ENCODE measurements around the gene RIPOR2.

The RIPOR2 gene

GRCh38 chr6:24844903-24845302 is 90.9 kb downstream of the RIPOR2 start:
- Histone ChIP-seq H3K4me3 (ENCODE audit: low read length in 2 of 2) (no peak overlapping the region), H3K9ac (ENCODE audit: low read length in 2 of 2) (no peak overlapping the region), H3K27me3 (ENCODE audit: control insufficient read depth in 1 of 2, insufficient read depth in 2 of 2, low read length in 2 of 2) (no peaks in the 10 kb centered on the region), H3K9me3 (ENCODE audit: control insufficient read depth in 2 of 2, low read length in 2 of 2) (no peaks in the 10 kb centered on the region), H3K36me3 (ENCODE audit: control insufficient read depth in 2 of 2, insufficient read depth in 2 of 2, low read length in 2 of 2) (no peaks in the 10 kb centered on the region), H3K4me1 (ENCODE audit: control insufficient read depth, insufficient read depth, low read length) (no peaks in the 10 kb centered on the region), H3K27ac (ENCODE audit: low read length) (no peak overlapping the region)

DNA sequence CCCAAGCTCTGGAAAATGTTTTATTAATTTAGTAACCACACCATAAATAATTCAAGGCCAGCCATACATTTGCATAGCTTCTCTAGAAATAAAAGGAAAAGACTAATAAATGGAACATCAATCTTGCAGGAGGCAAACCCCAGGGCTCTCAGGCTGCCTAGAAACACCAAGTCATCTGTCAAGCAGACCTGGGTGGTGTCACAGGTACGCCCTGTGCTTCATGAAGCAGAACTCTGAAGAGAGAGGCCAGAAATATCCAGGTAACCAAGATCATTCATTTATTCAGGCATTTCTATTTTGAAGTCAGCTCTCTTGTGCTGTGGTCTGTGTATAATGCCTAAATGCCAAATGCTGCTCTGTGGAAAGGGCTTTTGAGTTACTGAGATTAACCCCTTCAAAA is 91.7 kb downstream of the RIPOR2 start:
- Histone ChIP-seq H3K36me3 (ENCODE audit: control insufficient read depth in 2 of 2, insufficient read depth in 2 of 2, low read length in 2 of 2) (no peaks in the 10 kb centered on the region), H3K27me3 (ENCODE audit: control insufficient read depth in 1 of 2, insufficient read depth in 2 of 2, low read length in 2 of 2) (no peaks in the 10 kb centered on the region), H3K27ac (ENCODE audit: low read length) (no peak overlapping the region), H3K4me3 (ENCODE audit: low read length in 2 of 2) (no peak overlapping the region), H3K9me3 (ENCODE audit: control insufficient read depth in 2 of 2, low read length in 2 of 2) (no peaks in the 10 kb centered on the region), H3K4me1 (ENCODE audit: control insufficient read depth, insufficient read depth, low read length) (no peaks in the 10 kb centered on the region), H3K9ac (ENCODE audit: low read length in 2 of 2) (no peak overlapping the region)

- Histone ChIP-seq H3K4me1 (ENCODE audit: control insufficient read depth, insufficient read depth, low read length) (no peaks in the 10 kb centered on the region), H3K9me3 (ENCODE audit: control insufficient read depth in 2 of 2, low read length in 2 of 2) (no peaks in the 10 kb centered on the region), H3K4me3 (ENCODE audit: low read length in 2 of 2) (no peak overlapping the region), H3K9ac (ENCODE audit: low read length in 2 of 2) (no peak overlapping the region), H3K27ac (ENCODE audit: low read length) (no peak overlapping the region), H3K36me3 (ENCODE audit: control insufficient read depth in 2 of 2, insufficient read depth in 2 of 2, low read length in 2 of 2) (no peaks in the 10 kb centered on the region), H3K27me3 (ENCODE audit: control insufficient read depth in 1 of 2, insufficient read depth in 2 of 2, low read length in 2 of 2) (no peaks in the 10 kb centered on the region)
These were observed 95.6 kb downstream of the RIPOR2 start for GRCh38 chr6:24840187-24840586.

GRCh38 chr6:24838994-24839393 is 96.8 kb downstream of the RIPOR2 start:
- no peak overlapping the region for H3K4me3 ChIP-seq (ENCODE audit: low read length in 2 of 2)
- H3K9ac ChIP-seq (ENCODE audit: low read length in 2 of 2): no peak overlapping the region
- no peaks in the 10 kb centered on the region for H3K36me3 ChIP-seq (ENCODE audit: control insufficient read depth in 2 of 2, insufficient read depth in 2 of 2, low read length in 2 of 2)
- H3K4me1 ChIP-seq (ENCODE audit: control insufficient read depth, insufficient read depth, low read length): no peaks in the 10 kb centered on the region
- no peaks in the 10 kb centered on the region for H3K9me3 ChIP-seq (ENCODE audit: control insufficient read depth in 2 of 2, low read length in 2 of 2)
- no peaks in the 10 kb centered on the region for H3K27me3 ChIP-seq (ENCODE audit: control insufficient read depth in 1 of 2, insufficient read depth in 2 of 2, low read length in 2 of 2)
- no peak overlapping the region for H3K27ac ChIP-seq (ENCODE audit: low read length)

DNA sequence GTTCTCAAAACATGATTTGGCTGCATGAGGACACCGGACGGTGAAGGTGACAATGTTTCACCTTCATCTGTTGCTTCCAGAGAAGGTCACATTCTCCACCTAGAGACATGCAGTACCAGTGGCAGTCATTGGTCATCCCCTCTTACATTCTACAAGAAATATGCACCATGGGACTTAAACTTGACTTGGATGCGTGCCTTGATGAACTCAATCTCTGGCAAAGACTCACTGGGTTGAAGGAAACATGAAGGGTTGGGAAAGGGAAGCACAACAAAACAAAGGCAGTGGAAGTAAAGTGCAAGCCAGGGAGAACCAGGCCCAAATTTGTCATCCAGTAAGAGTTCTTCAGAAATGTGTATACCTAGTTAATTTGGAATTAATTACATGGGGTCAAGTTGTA is 97.7 kb downstream of the RIPOR2 start:
- Histone ChIP-seq H3K27me3 (ENCODE audit: control insufficient read depth in 1 of 2, insufficient read depth in 2 of 2, low read length in 2 of 2) (no peaks in the 10 kb centered on the region), H3K9ac (ENCODE audit: low read length in 2 of 2) (no peak overlapping the region), H3K36me3 (ENCODE audit: control insufficient read depth in 2 of 2, insufficient read depth in 2 of 2, low read length in 2 of 2) (no peaks in the 10 kb centered on the region), H3K4me1 (ENCODE audit: control insufficient read depth, insufficient read depth, low read length) (no peaks in the 10 kb centered on the region), H3K4me3 (ENCODE audit: low read length in 2 of 2) (no peak overlapping the region), H3K9me3 (ENCODE audit: control insufficient read depth in 2 of 2, low read length in 2 of 2) (no peaks in the 10 kb centered on the region), H3K27ac (ENCODE audit: low read length) (no peak overlapping the region)

- H3K9me3 ChIP-seq (ENCODE audit: control insufficient read depth in 2 of 2, low read length in 2 of 2): no peaks in the 10 kb centered on the region
- H3K27ac ChIP-seq (ENCODE audit: low read length): no peak overlapping the region
- H3K4me3 ChIP-seq (ENCODE audit: low read length in 2 of 2): no peak overlapping the region
- no peaks in the 10 kb centered on the region for H3K4me1 ChIP-seq (ENCODE audit: control insufficient read depth, insufficient read depth, low read length)
- no peaks in the 10 kb centered on the region for H3K36me3 ChIP-seq (ENCODE audit: control insufficient read depth in 2 of 2, insufficient read depth in 2 of 2, low read length in 2 of 2)
- H3K9ac ChIP-seq (ENCODE audit: low read length in 2 of 2): no peak overlapping the region
- H3K27me3 ChIP-seq (ENCODE audit: control insufficient read depth in 1 of 2, insufficient read depth in 2 of 2, low read length in 2 of 2): no peaks in the 10 kb centered on the region
These were observed 99.7 kb downstream of the RIPOR2 start for GRCh38 chr6:24836109-24836508.

- H3K9ac ChIP-seq (ENCODE audit: low read length in 2 of 2): no peak overlapping the region
- no peaks in the 10 kb centered on the region for H3K36me3 ChIP-seq (ENCODE audit: control insufficient read depth in 2 of 2, insufficient read depth in 2 of 2, low read length in 2 of 2)
- no peaks in the 10 kb centered on the region for H3K4me1 ChIP-seq (ENCODE audit: control insufficient read depth, insufficient read depth, low read length)
- H3K9me3 ChIP-seq (ENCODE audit: control insufficient read depth in 2 of 2, low read length in 2 of 2): no peaks in the 10 kb centered on the region
- H3K27me3 ChIP-seq (ENCODE audit: control insufficient read depth in 1 of 2, insufficient read depth in 2 of 2, low read length in 2 of 2): no peaks in the 10 kb centered on the region
- H3K4me3 ChIP-seq (ENCODE audit: low read length in 2 of 2): no peak overlapping the region
- H3K27ac ChIP-seq (ENCODE audit: low read length): no peak overlapping the region
These were observed 101.9 kb downstream of the RIPOR2 start for GRCh38 chr6:24833711-24834386.

GRCh38 chr6:24832794-24833193 is 103.0 kb downstream of the RIPOR2 start:
- no peak overlapping the region for H3K4me3 ChIP-seq (ENCODE audit: low read length in 2 of 2)
- no peaks in the 10 kb centered on the region for H3K4me1 ChIP-seq (ENCODE audit: control insufficient read depth, insufficient read depth, low read length)
- no peaks in the 10 kb centered on the region for H3K27me3 ChIP-seq (ENCODE audit: control insufficient read depth in 1 of 2, insufficient read depth in 2 of 2, low read length in 2 of 2)
- H3K36me3 ChIP-seq (ENCODE audit: control insufficient read depth in 2 of 2, insufficient read depth in 2 of 2, low read length in 2 of 2): no peaks in the 10 kb centered on the region
- H3K27ac ChIP-seq (ENCODE audit: low read length): no peak overlapping the region
- H3K9me3 ChIP-seq (ENCODE audit: control insufficient read depth in 2 of 2, low read length in 2 of 2): no peaks in the 10 kb centered on the region
- H3K9ac ChIP-seq (ENCODE audit: low read length in 2 of 2): no peak overlapping the region

- no peaks in the 10 kb centered on the region for H3K9me3 ChIP-seq (ENCODE audit: control insufficient read depth in 2 of 2, low read length in 2 of 2)
- no peak overlapping the region for H3K9ac ChIP-seq (ENCODE audit: low read length in 2 of 2)
- H3K27me3 ChIP-seq (ENCODE audit: control insufficient read depth in 1 of 2, insufficient read depth in 2 of 2, low read length in 2 of 2): no peaks in the 10 kb centered on the region
- no peaks in the 10 kb centered on the region for H3K4me1 ChIP-seq (ENCODE audit: control insufficient read depth, insufficient read depth, low read length)
- H3K27ac ChIP-seq (ENCODE audit: low read length): no peak overlapping the region
- H3K4me3 ChIP-seq (ENCODE audit: low read length in 2 of 2): no peak overlapping the region
- no peaks in the 10 kb centered on the region for H3K36me3 ChIP-seq (ENCODE audit: control insufficient read depth in 2 of 2, insufficient read depth in 2 of 2, low read length in 2 of 2)
These were observed 103.7 kb downstream of the RIPOR2 start for GRCh38 chr6:24831771-24832716.

DNA sequence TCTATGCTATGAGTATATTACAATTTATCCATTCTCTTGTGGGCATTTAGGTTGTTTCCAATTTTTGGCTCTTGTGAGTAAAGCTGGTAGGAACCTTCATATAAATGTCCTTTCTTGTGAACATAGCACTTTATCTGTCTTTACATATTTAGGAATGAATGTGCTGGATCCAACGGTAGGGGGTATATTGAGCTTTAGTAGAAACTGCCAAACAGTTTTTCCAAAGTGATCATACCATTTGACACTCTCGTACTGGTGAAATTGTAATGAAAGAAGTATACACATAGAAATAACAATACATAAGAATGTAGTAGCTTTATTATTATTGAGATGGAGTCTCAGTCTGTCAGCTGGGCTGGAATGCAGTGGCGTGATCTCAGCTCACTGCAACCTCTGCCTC is 106.1 kb downstream of the RIPOR2 start:
- Histone ChIP-seq H3K27me3 (ENCODE audit: control insufficient read depth in 1 of 2, insufficient read depth in 2 of 2, low read length in 2 of 2) (no peaks in the 10 kb centered on the region), H3K36me3 (ENCODE audit: control insufficient read depth in 2 of 2, insufficient read depth in 2 of 2, low read length in 2 of 2) (no peaks in the 10 kb centered on the region), H3K4me1 (ENCODE audit: control insufficient read depth, insufficient read depth, low read length) (no peaks in the 10 kb centered on the region), H3K4me3 (ENCODE audit: low read length in 2 of 2) (no peak overlapping the region), H3K27ac (ENCODE audit: low read length) (no peak overlapping the region), H3K9ac (ENCODE audit: low read length in 2 of 2) (no peak overlapping the region), H3K9me3 (ENCODE audit: control insufficient read depth in 2 of 2, low read length in 2 of 2) (no peaks in the 10 kb centered on the region)

DNA sequence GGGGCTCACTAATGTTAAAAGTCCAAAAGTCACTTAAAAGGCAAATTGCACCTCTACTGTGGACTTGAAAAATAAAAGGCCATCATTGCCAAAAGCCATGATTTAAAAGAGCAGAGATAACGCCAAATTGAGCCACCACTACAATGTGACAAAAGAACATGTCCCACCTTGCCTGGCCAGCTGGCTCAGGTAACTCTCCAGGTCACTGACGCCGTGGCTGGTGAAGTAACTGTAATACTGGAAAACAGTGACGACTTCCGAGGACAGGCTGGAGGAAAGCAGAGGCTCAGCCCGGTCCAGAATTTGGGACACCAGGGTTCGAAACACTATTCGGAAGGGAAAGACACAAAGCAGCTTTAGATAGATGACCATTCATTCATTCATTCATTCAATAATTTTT is 107.8 kb downstream of the RIPOR2 start:
- Histone ChIP-seq H3K4me3 (ENCODE audit: low read length in 2 of 2) (no peak overlapping the region), H3K27me3 (ENCODE audit: control insufficient read depth in 1 of 2, insufficient read depth in 2 of 2, low read length in 2 of 2) (no peaks in the 10 kb centered on the region), H3K27ac (ENCODE audit: low read length) (no peak overlapping the region), H3K36me3 (ENCODE audit: control insufficient read depth in 2 of 2, insufficient read depth in 2 of 2, low read length in 2 of 2) (no peaks in the 10 kb centered on the region), H3K9me3 (ENCODE audit: control insufficient read depth in 2 of 2, low read length in 2 of 2) (no peaks in the 10 kb centered on the region), H3K9ac (ENCODE audit: low read length in 2 of 2) (no peak overlapping the region), H3K4me1 (ENCODE audit: control insufficient read depth, insufficient read depth, low read length) (no peaks in the 10 kb centered on the region)

All from stomach smooth muscle (tissue), 2 donors.